Vagina (tissue), 2 donors: ENCODE measurements around the gene PGLYRP2. TPM values are rescaled to one million over a fixed set of nuclear protein-coding genes. Genes with fewer than 3 reads are reported as not detected.

Source experiments
- DNase-seq, 2 donors: peaks; one replicate each; pipeline ENCODE4 v3.0.0-alpha.2; 2017; ENCODE audit errors: extremely low spot score in 2 of 2
- H3K27ac ChIP-seq: fragments of 200-600 bp; sonication (generic); one replicate; pipeline ENCODE4 v1.5.1; 2019
- H3K27me3 ChIP-seq: fragments of 200-600 bp; sonication (generic); one replicate; pipeline ENCODE4 v1.5.1; 2019
- H3K36me3 ChIP-seq, 2 donors: fragments of 200-600 bp; sonication (generic); one replicate each; pipeline ENCODE4 v1.5.1; 2017 to 2019
- H3K4me1 ChIP-seq: fragments of 200-600 bp; sonication (generic); one replicate; pipeline ENCODE4 v1.5.1; 2019
- H3K4me3 ChIP-seq, 2 donors: fragments of 200-600 bp; sonication (generic); 1 replicate in 1 of 2; 2 replicates in 1 of 2; pipeline ENCODE4 v1.5.1; 2016 to 2019
- H3K9me3 ChIP-seq: fragments of 200-600 bp; sonication (generic); one replicate; pipeline ENCODE4 v1.5.1; 2019
- POLR2A ChIP-seq, 2 donors: fragments of 450-650 bp; IDR thresholded peaks; one replicate each; pipeline ENCODE4 v1.6.1; 2017; ENCODE audit warnings: antibody characterized with exemption in 2 of 2, mild to moderate bottlenecking in 2 of 2, moderate library complexity in 2 of 2
- POLR2AphosphoS5 ChIP-seq, 2 donors: sonication (generic); formaldehyde crosslinking; IDR thresholded peaks; one replicate each; pipeline ENCODE4 v1.9.0; 2017; ENCODE audit warnings: antibody characterized with exemption in 2 of 2, mild to moderate bottlenecking in 2 of 2, low read depth in 1 of 2; ENCODE audit not compliant: insufficient read depth in 1 of 2
- intact Hi-C: fragments of 100-400 bp; cut with DNase I; formaldehyde crosslinking; loops from one replicate; pipeline ENCODE4 v1.15.1; 2023
- total RNA-seq: library from RNA; depleted of rRNA; stranded (reverse); fragments of >200 nt; gene quantifications from one replicate; pipeline ENCODE4 v1.2.3, GENCODE V29; 2016
- TF ChIP-seq, protein P1 (sequence below), 3 experiments: fragments of 450-650 bp in 2 of 3; fragments of 200-600 bp in 1 of 3; sonication (generic) in 1 of 3; IDR thresholded peaks; one replicate each; pipeline ENCODE4 v1.5.1; 2017 to 2019; ENCODE audit warnings: antibody characterized with exemption in 3 of 3, mild to moderate bottlenecking in 2 of 3, moderate library complexity in 2 of 3

Gene PGLYRP2
- total RNA-seq, 1 donor from 2014 or later, result not detected

DNA sequence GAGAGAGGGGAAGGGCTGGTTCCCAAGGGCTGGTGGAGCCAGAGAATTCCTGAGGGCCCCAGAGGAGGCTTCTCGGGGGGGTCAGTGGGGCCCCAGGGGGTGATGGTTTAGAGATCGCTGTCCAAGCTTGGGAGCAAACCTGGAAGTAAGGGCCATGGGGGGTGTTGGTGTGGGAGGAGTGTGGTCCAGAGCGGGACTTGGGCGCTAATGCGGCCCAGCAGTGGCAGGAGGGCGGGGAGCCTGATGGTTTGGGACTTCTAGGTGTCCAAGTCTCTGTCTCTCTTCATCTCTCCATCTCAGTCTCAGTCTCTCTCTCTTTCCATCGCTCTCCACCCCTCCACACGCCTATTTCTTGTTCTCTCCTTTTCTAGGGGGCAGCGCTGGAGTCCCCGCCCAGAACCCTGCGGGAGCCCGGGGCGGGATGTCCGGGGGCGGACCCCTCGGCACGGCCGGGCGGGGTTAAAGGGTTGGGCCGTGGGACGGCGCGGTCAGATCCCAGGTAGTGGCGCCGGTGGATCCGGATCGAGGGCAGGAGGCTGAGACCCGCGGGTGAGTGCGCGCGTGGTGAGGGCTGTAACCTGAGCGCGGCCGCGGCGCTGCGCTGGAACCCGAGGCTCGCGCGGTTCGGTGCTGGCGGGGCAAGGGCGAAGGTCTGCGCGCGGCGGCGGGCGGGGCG lies 28.9 kb upstream of the PGLYRP2 start, which contains the start of gene CYP4F22:
TSS of gene CYP4F22 (plus strand) at position 491 of the 676 bp plus-strand sequence. CDS start 16,812 bp downstream, outside the sequence.
- H3K4me1 ChIP-seq, result peaks cover 18% of the 10 kb centered on the region
- DNase-seq, result no peak
- peak within 1 kb of the TSS; percentile 31 to 39 for H3K4me3 ChIP-seq
- no peaks in the 10 kb centered on the region for H3K27me3 ChIP-seq
- no peaks in the 10 kb centered on the region for H3K36me3 ChIP-seq
- no peaks in the 10 kb centered on the region for H3K9me3 ChIP-seq
- H3K27ac ChIP-seq, result no peak within 1 kb of the TSS
- no peak for TF ChIP-seq POLR2AphosphoS5 (IDR thresholded peaks at IDR 0.05; ENCODE audit: insufficient read depth in 1 of 2, low read depth in 1 of 2)
- TF ChIP-seq POLR2A (IDR thresholded peaks at IDR 0.05), result no peak
- TF ChIP-seq, protein P1, sequence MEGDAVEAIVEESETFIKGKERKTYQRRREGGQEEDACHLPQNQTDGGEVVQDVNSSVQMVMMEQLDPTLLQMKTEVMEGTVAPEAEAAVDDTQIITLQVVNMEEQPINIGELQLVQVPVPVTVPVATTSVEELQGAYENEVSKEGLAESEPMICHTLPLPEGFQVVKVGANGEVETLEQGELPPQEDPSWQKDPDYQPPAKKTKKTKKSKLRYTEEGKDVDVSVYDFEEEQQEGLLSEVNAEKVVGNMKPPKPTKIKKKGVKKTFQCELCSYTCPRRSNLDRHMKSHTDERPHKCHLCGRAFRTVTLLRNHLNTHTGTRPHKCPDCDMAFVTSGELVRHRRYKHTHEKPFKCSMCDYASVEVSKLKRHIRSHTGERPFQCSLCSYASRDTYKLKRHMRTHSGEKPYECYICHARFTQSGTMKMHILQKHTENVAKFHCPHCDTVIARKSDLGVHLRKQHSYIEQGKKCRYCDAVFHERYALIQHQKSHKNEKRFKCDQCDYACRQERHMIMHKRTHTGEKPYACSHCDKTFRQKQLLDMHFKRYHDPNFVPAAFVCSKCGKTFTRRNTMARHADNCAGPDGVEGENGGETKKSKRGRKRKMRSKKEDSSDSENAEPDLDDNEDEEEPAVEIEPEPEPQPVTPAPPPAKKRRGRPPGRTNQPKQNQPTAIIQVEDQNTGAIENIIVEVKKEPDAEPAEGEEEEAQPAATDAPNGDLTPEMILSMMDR (IDR thresholded peaks at IDR 0.05), result no peak
- intact Hi-C loops, result no loop called here

DNA sequence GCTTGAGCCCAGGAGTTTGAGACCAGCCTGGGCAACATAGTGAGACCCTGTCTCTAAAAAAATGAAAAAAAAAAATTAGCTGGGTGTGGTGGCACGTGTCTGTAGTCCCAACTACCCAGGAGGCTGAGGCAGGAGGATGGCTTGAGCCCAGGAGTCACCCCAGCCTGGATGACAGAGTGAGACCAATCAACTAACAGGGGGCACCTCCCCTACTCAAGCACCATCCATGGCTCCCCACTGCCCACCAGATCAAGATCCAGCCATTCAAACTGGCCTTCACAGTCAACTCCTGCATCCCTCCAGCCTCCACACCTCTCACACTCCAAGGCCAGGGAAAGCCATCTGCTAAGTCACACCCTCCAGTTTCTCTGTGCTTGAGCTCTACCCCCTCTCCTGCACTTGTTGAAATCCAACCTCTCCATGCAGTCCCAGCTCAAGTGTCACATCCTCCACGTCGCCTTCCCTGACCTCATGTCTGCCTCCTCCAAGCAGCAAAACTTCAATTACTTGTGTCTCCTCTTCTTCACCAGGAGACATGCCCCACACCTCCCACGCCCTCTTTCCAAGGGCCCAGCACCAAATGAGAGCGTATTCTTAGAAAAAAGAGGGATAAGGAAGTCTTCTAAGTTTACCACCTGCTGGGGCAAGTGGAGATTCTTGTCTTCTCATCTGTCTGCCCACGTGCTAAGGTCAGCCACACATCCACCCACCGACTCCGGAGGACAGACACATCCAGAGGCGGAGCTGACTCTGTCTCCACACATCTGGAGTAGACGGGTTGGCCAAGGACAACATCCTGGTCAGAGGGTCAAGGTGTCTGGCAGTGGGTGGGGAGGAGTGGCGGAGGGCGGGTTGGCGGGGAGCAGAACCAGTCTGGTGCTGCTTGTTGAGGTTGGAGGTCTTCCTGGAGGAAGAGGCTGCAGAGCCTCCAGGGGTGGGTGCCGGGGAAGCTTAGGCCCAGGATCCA lies 28.1 kb upstream of the PGLYRP2 start:
- TF ChIP-seq POLR2AphosphoS5 (IDR thresholded peaks at IDR 0.05; ENCODE audit: insufficient read depth in 1 of 2, low read depth in 1 of 2), result no peak
- TF ChIP-seq POLR2A (IDR thresholded peaks at IDR 0.05), result no peak
- TF ChIP-seq, protein P1 (IDR thresholded peaks at IDR 0.05), result no peak

DNA sequence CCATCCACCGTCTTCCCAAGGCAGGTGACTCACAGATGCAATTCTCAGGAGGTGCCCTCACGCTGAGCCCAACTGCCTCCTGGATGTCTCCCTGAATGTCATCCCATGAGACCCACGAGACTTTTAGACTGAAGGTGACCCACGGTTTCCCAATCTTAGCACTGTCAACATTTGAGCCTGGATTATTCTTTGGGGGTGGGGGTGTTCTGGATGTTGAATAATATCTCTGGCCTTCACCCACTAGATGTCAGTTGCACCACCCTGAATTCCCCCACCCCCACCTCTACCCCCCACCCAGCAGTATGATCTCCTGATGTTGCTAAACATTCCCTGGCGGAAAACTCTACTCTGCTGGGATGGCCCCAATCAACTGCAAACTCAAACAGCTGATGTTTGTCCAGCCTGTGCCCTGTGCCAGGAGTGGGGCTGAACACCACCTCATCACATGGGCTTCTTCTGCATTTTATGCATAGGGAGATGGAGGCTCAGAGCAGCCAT lies 26.8 kb upstream of the PGLYRP2 start:
- no peak for DNase-seq
- Histone ChIP-seq H3K27ac (no peak overlapping the region), H3K4me3 (no peak overlapping the region), H3K9me3 (no peaks in the 10 kb centered on the region), H3K4me1 (peaks cover 18% of the 10 kb centered on the region), H3K36me3 (no peaks in the 10 kb centered on the region), H3K27me3 (no peaks in the 10 kb centered on the region)
- intact Hi-C loops, result no loop called here
- TF ChIP-seq, protein P1 (IDR thresholded peaks at IDR 0.05), result no peak
- TF ChIP-seq POLR2AphosphoS5 (IDR thresholded peaks at IDR 0.05; ENCODE audit: insufficient read depth in 1 of 2, low read depth in 1 of 2) (no peak), POLR2A (IDR thresholded peaks at IDR 0.05) (no peak)

More for the DNA sequence above, 28.1 kb upstream of the PGLYRP2 start:
- Histone ChIP-seq H3K27me3 (no peaks in the 10 kb centered on the region), H3K36me3 (no peaks in the 10 kb centered on the region), H3K27ac (no peak overlapping the region), H3K9me3 (no peaks in the 10 kb centered on the region), H3K4me3 (no peak overlapping the region), H3K4me1 (peaks cover 18% of the 10 kb centered on the region)
- no peak for DNase-seq
- intact Hi-C loops, result no loop called here

DNA sequence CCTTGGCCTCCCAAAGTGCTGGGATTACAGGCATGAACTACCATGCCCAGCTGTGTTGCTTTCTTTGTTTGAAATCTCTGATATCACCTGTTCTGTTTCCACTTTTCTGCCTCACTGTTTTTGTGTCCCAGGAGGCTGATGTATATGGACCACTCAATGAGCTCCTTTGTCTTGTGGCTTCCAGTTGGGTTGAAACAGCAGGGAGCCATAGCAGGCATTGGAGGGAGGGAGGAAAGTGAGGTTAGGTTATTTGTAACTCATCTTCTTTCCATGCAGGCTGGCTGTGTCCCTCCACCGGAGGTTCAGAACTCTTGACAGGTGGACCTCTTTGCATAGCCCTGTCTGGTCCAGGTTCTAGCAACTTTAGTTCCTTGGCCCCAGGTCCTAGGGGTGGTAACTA lies 23.0 kb upstream of the PGLYRP2 start:
- no peaks in the 10 kb centered on the region for H3K9me3 ChIP-seq
- H3K36me3 ChIP-seq, result no peaks in the 10 kb centered on the region
- no peak overlapping the region for H3K4me3 ChIP-seq
- H3K27me3 ChIP-seq, result no peaks in the 10 kb centered on the region
- H3K27ac ChIP-seq, result no peak overlapping the region
- intact Hi-C loops, result no loop called here
- no peaks in the 10 kb centered on the region for H3K4me1 ChIP-seq
- no peak for TF ChIP-seq POLR2A (IDR thresholded peaks at IDR 0.05)
- no peak for TF ChIP-seq POLR2AphosphoS5 (IDR thresholded peaks at IDR 0.05; ENCODE audit: insufficient read depth in 1 of 2, low read depth in 1 of 2)
- TF ChIP-seq, protein P1 (IDR thresholded peaks at IDR 0.05), result no peak
- DNase-seq, result no peak
